CD8-positive, alpha-beta memory T cell (primary cell): ENCODE results near the gene GPR149. TPM values are rescaled to one million over a fixed set of nuclear protein-coding genes. Genes with fewer than 3 reads are reported as not detected.

ENCODE experiments used
- CTCF ChIA-PET: fragments of 350-600 bp; sonication (Branson Sonifier 250); formaldehyde crosslinking; loops from one replicate; lab custom pipeline; 2021; ENCODE audit warnings: antibody characterized with exemption; lab: Charles Lee
- POLR2A ChIA-PET: fragments of 350-600 bp; sonication (Branson Sonifier 250); formaldehyde crosslinking; loops from one replicate; lab custom pipeline; 2021; ENCODE audit warnings: antibody characterized with exemption; lab: Charles Lee
- DNase-seq, 5 donors: peaks; one replicate each; pipeline versions ENCODE4 v3.0.0 to v3.0.0-alpha.2; 2020 to 2022; ENCODE audit warnings: mixed read lengths in 1 of 5
- H3K27ac ChIP-seq: one replicate; pipeline ENCODE4 v1.7.0; 2013; ENCODE audit warnings: low read depth, mild to moderate bottlenecking, low read length, moderate library complexity
- H3K27me3 ChIP-seq: 2 replicates; pipeline ENCODE4 v1.7.0; 2013; ENCODE audit warnings: low read length, mild to moderate bottlenecking; ENCODE audit not compliant: insufficient read depth, poor library complexity, severe bottlenecking
- H3K36me3 ChIP-seq: 2 replicates; pipeline ENCODE4 v1.7.0; 2013; ENCODE audit warnings: mild to moderate bottlenecking, low read length, moderate library complexity; ENCODE audit not compliant: insufficient read depth
- H3K4me1 ChIP-seq: 2 replicates; pipeline ENCODE4 v1.7.0; 2013; ENCODE audit warnings: mild to moderate bottlenecking, low read length, moderate library complexity; ENCODE audit not compliant: insufficient read depth
- H3K4me3 ChIP-seq: 2 replicates; pipeline ENCODE4 v1.7.0; 2013; ENCODE audit warnings: mild to moderate bottlenecking, low read length
- H3K9me3 ChIP-seq: 2 replicates; pipeline ENCODE4 v1.7.0; 2013; ENCODE audit warnings: mild to moderate bottlenecking, low read length
- H3K27ac Mint-ChIP-seq, 8 donors: one replicate each; pipeline ENCODE4 v1.8.0; 2020 to 2021; ENCODE audit warnings: mixed read lengths in 8 of 8, mild to moderate bottlenecking in 6 of 8, inconsistent platforms in 3 of 8, moderate library complexity in 3 of 8
- H3K27me3 Mint-ChIP-seq, 2 donors: one replicate each; pipeline ENCODE4 v1.8.0; 2020 to 2021; ENCODE audit warnings: mixed read lengths in 2 of 2, mild to moderate bottlenecking in 1 of 2, moderate library complexity in 1 of 2
- H3K36me3 Mint-ChIP-seq, 3 donors: one replicate each; pipeline ENCODE4 v1.8.0; 2020 to 2021; ENCODE audit warnings: mixed read lengths in 3 of 3, inconsistent platforms in 1 of 3, mild to moderate bottlenecking in 1 of 3
- H3K4me1 Mint-ChIP-seq, 3 donors: one replicate each; pipeline ENCODE4 v1.8.0; 2020 to 2021; ENCODE audit warnings: mixed read lengths in 3 of 3, inconsistent platforms in 1 of 3, mild to moderate bottlenecking in 1 of 3
- H3K4me3 Mint-ChIP-seq, 7 donors: one replicate each; pipeline ENCODE4 v1.8.0; 2020 to 2021; ENCODE audit warnings: mixed read lengths in 7 of 7, mild to moderate bottlenecking in 6 of 7, moderate library complexity in 4 of 7, inconsistent platforms in 2 of 7
- H3K9me3 Mint-ChIP-seq, 5 donors: one replicate each; pipeline ENCODE4 v1.8.0; 2020 to 2022; ENCODE audit warnings: mixed read lengths in 5 of 5, mild to moderate bottlenecking in 3 of 5, moderate library complexity in 2 of 5, inconsistent platforms in 1 of 5
- polyA plus RNA-seq: library from polyadenylated mRNA; unstranded; fragments of 300-500 nt; fragmentation: Illumina TruSeq; gene quantifications from one replicate; pipeline ENCODE4 v1.2.3, GENCODE V29; 2021
- total RNA-seq, 2 experiments: library from RNA; stranded (reverse); gene quantifications; one replicate each; pipeline ENCODE4 v1.2.3, GENCODE V29; 2021

Gene GPR149
- total and polyA plus RNA-seq, 3 experiments from 2014 or later, result not detected

DNA sequence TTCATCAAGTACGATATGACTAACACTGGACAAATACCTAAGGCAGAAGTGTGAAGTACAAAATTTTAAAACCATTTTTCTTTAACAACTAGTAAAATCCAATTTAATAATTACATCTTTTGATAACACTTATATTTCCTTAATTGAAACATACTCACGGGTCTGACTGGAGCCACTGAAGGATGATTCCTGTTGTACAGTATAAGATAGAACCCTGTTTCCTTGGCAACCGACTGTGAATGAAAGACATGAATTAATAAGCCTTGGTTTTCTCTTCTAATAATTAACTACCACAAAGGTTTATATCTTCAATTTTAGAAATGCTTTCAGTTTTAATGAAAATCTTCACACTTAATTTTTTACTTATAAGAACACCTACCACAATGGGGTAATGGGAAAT is 125.1 kb downstream of the GPR149 start:
- no peaks in the 10 kb centered on the region for H3K27me3 ChIP-seq
- ChIA-PET POLR2A (no interaction called here), CTCF (no interaction called here)
- Mint-ChIP-seq H3K27ac (peak overlapping the region in 2 of 8 donors; percentile 57 to 79), H3K27me3 (no peaks in the 10 kb centered on the region), H3K36me3 (peaks cover 0 to 97% (median 34%) of the 10 kb centered on the region in 3 donors), H3K4me3 (no peak overlapping the region), H3K4me1 (peaks cover 18 to 31% (median 19%) of the 10 kb centered on the region in 3 donors), H3K9me3 (no peaks in the 10 kb centered on the region)
- peaks cover 48% of the 10 kb centered on the region for H3K36me3 ChIP-seq
- H3K9me3 ChIP-seq, result no peaks in the 10 kb centered on the region
- H3K27ac ChIP-seq, result no peak overlapping the region
- no peak overlapping the region for H3K4me3 ChIP-seq
- H3K4me1 ChIP-seq, result no peaks in the 10 kb centered on the region
- no peak for DNase-seq

DNA sequence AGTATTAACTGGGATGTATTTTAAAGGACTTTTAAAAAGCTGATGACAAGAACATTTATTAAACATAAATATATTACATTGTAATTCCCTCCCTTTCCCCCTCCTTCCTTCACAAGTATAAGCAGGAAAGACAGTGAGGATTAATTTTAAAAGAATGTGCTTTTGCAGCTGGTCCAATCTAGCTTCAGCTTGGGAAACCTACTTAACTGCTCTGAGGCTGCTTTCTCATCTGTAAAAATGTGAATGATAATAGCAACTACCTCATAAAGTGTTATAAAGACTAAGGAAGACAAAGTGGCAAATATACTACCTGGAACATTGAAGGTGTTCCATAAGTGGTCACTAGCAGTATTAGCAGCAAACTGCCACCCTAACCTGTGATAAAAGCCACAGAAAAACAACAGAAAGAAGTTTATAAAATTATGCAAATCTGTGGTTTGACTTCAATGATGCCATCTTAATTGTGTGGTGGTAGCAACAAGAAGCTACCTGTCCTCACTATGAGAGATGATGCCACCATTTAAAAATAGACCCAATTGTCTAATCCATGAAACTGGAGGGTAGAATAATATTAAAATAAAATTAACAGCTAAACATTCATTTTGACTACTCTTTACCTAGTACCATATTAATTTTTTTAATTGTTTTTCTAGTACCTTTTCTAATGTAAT is 125.7 kb downstream of the GPR149 start:
- peaks cover 13 to 25% (median 19%) of the 10 kb centered on the region in 3 donors for H3K4me1 Mint-ChIP-seq
- Histone ChIP-seq H3K4me3 (no peak overlapping the region), H3K9me3 (no peaks in the 10 kb centered on the region), H3K27ac (no peak overlapping the region), H3K4me1 (no peaks in the 10 kb centered on the region), H3K27me3 (no peaks in the 10 kb centered on the region), H3K36me3 (peaks cover 54% of the 10 kb centered on the region)
- H3K36me3 Mint-ChIP-seq, result peaks cover 0 to 96% (median 32%) of the 10 kb centered on the region in 3 donors
- H3K27me3 Mint-ChIP-seq, result no peaks in the 10 kb centered on the region
- peak overlapping the region in 2 of 8 donors; percentile 57 to 79 for H3K27ac Mint-ChIP-seq
- H3K4me3 Mint-ChIP-seq, result no peak overlapping the region
- H3K9me3 Mint-ChIP-seq, result no peaks in the 10 kb centered on the region
- ChIA-PET CTCF (no interaction called here), POLR2A (no interaction called here)
- no peak for DNase-seq

DNA sequence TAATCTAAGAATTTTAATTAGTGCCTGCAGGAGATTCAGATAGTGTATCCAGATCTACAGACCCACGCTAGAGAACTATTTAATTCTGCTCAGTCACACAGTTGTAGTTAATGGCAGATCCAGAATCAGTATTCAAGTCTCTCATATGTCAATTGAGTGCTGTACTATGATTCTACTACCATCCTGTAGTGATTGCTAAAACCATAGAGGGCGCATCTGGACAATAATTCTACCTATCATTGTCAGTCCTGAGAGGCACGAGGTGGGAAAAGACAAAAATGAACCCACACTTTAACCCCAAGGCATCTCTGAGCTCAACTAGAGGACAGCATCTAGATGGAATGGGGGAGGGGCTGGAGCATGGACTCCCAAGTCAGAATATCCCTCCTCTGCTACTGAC is 128.4 kb downstream of the GPR149 start:
- no peaks in the 10 kb centered on the region for H3K9me3 ChIP-seq
- no peak overlapping the region for H3K27ac ChIP-seq
- Mint-ChIP-seq H3K9me3 (no peaks in the 10 kb centered on the region), H3K36me3 (peaks cover 4 to 92% (median 29%) of the 10 kb centered on the region in 3 donors), H3K4me1 (peaks cover 0 to 12% (median 11%) of the 10 kb centered on the region in 3 donors), H3K27ac (peak overlapping the region in 2 of 8 donors; percentile 12 to 47), H3K27me3 (no peaks in the 10 kb centered on the region), H3K4me3 (no peak overlapping the region)
- ChIA-PET CTCF (no interaction called here), POLR2A (no interaction called here)
- H3K4me1 ChIP-seq, result no peaks in the 10 kb centered on the region
- no peak overlapping the region for H3K4me3 ChIP-seq
- H3K36me3 ChIP-seq, result peaks cover 54% of the 10 kb centered on the region
- no peak for DNase-seq
- H3K27me3 ChIP-seq, result no peaks in the 10 kb centered on the region

DNA sequence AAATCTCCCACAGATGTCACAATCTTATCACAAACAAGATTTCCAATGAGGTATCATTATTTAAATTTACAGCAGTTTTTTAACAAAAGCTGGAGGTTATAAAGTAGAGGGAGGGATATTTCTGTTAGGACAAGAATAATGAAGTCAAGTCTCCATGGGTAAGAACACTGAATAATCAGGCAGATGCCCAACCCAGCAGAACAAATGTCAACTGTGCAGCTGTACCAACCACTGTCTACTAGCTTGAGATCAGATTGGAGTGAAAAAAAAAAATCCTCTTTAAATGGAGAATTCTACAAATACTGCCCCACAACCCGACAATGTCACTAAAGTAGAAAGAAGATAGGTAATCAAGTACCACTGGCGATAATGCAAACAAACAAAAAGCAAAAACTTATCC is 136.0 kb downstream of the GPR149 start:
- POLR2A ChIA-PET, result no interaction called here
- no peak for DNase-seq
- Histone ChIP-seq H3K27ac (no peak overlapping the region), H3K27me3 (no peaks in the 10 kb centered on the region), H3K4me3 (no peak overlapping the region), H3K4me1 (no peaks in the 10 kb centered on the region), H3K36me3 (peaks cover 52% of the 10 kb centered on the region), H3K9me3 (no peaks in the 10 kb centered on the region)
- Mint-ChIP-seq H3K27ac (peak overlapping the region in 5 of 8 donors; percentile 11 to 66 (median 54)), H3K9me3 (no peaks in the 10 kb centered on the region), H3K4me3 (no peak overlapping the region), H3K4me1 (peaks cover 4 to 14% (median 6%) of the 10 kb centered on the region in 3 donors), H3K36me3 (peaks cover 20 to 84% (median 31%) of the 10 kb centered on the region in 3 donors), H3K27me3 (no peaks in the 10 kb centered on the region)
- CTCF ChIA-PET, result no interaction called here

DNA sequence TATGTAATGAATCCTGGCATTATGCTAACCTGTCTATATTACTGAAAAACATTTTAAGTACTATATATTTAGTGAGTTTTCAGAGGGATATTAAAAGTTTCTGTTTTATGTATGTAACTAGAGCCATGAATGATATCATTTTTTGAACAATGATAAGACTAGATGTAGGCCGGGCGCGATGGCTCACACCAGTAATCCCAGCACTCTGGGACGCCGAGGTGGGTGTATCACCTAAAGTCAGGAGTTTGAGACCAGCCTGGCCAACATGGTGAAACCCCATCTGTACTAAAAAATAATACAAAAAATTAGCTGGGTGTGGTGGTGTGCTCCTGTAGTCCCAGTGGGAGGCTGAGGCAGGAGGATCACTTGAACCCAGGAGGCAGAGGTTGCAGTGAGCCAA is 139.8 kb downstream of the GPR149 start:
- Mint-ChIP-seq H3K4me1 (peaks cover 3 to 23% (median 5%) of the 10 kb centered on the region in 3 donors), H3K9me3 (no peaks in the 10 kb centered on the region), H3K27me3 (no peaks in the 10 kb centered on the region), H3K36me3 (peaks cover 20 to 87% (median 32%) of the 10 kb centered on the region in 3 donors), H3K4me3 (peak overlapping the region in 1 of 7 donors; percentile 6), H3K27ac (peak overlapping the region in 1 of 8 donors; percentile 33)
- no peak for DNase-seq
- H3K4me1 ChIP-seq, result no peaks in the 10 kb centered on the region
- peaks cover 49% of the 10 kb centered on the region for H3K36me3 ChIP-seq
- POLR2A ChIA-PET, result no interaction called here
- CTCF ChIA-PET, result no interaction called here
- H3K4me3 ChIP-seq, result no peak overlapping the region
- no peak overlapping the region for H3K27ac ChIP-seq
- no peaks in the 10 kb centered on the region for H3K9me3 ChIP-seq
- H3K27me3 ChIP-seq, result no peaks in the 10 kb centered on the region

Other genes with a start within 250 kb of the GPR149 start
- gene DHX36, start 105.7 kb downstream of the GPR149 start, total RNA-seq, result 10 to 100 TPM; 74.6 to 86.8 TPM
- 19.9 TPM for gene DHX36, start 105.7 kb downstream of the GPR149 start, polyA plus RNA-seq